Body of pancreas (tissue), 4 donors: ENCODE data around the gene ARVCF. TPM values are rescaled to one million over a fixed set of nuclear protein-coding genes. Genes with fewer than 3 reads are reported as not detected.

Experiments
- ATAC-seq: fragments of 150-250 bp; one replicate; pipeline ENCODE4 v1.9.1; 2016
- DNase-seq, 4 donors: peaks; one replicate each; pipeline ENCODE4 v3.0.0-alpha.2; 2019
- H3K27ac ChIP-seq, 4 donors: fragments of 200-600 bp; sonication (generic); 1 replicate in 3 of 4; 2 replicates in 1 of 4; pipeline versions ENCODE4 v1.5.1 to v1.6.1; 2016 to 2019; ENCODE audit warnings: mild to moderate bottlenecking in 1 of 4, mixed read lengths in 1 of 4, moderate library complexity in 1 of 4
- H3K27me3 ChIP-seq, 2 donors: fragments of 200-600 bp; sonication (generic); one replicate each; pipeline ENCODE4 v1.6.0; 2016; ENCODE audit warnings: mild to moderate bottlenecking in 1 of 2
- H3K36me3 ChIP-seq, 2 donors: fragments of 200-600 bp; sonication (generic); replicated peaks in 1 of 2; 2 replicates each; pipeline ENCODE4 v1.5.1; 2016; ENCODE audit warnings: low read depth in 2 of 2; ENCODE audit not compliant: insufficient read depth in 1 of 2
- H3K4me1 ChIP-seq: fragments of 200-600 bp; sonication (generic); one replicate; pipeline ENCODE4 v1.6.0; 2016
- H3K4me3 ChIP-seq, 2 donors: fragments of 200-600 bp; sonication (generic); 1 replicate in 1 of 2; 2 replicates in 1 of 2; pipeline ENCODE4 v1.5.1; 2016 to 2019
- H3K9me3 ChIP-seq, 3 donors: fragments of 200-600 bp; sonication (generic); 1 replicate in 2 of 3; 2 replicates in 1 of 3; pipeline ENCODE4 v1.5.1; 2016
- CTCF ChIP-seq, 7 experiments: fragments of 450-650 bp in 4 of 7; fragments of 200-600 bp in 3 of 7; sonication (generic) in 3 of 7; IDR thresholded peaks; one replicate each; pipeline ENCODE4 v1.5.1; 2016 to 2019; ENCODE audit warnings: antibody characterized with exemption in 7 of 7
- POLR2A ChIP-seq, 3 donors: fragments of 450-650 bp; IDR thresholded peaks; one replicate each; pipeline ENCODE4 v1.6.1; 2016; ENCODE audit warnings: antibody characterized with exemption in 3 of 3, mild to moderate bottlenecking in 2 of 3
- WGBS, 2 donors: methylation state at CpG; one replicate each; pipeline ENCODE4 v1.1.5; 2017; 5-methylcytosine and 5-hydroxymethylcytosine counted together
- intact Hi-C: fragments of 100-400 bp; cut with DNase I; formaldehyde crosslinking; loops from one replicate; pipeline ENCODE4 v1.15.1; 2023
- total RNA-seq, 2 donors: library from RNA; depleted of rRNA; stranded (reverse); fragments of >200 nt; gene quantifications; one replicate each; pipeline ENCODE4 v1.1.0, GENCODE V29; 2016

ARVCF gene
- total RNA-seq, 2 donors from 2014 or later = 36.6 to 150 TPM

- no peak for DNase-seq
- ATAC-seq = no peak
- intact Hi-C loops = no loop called here
- Histone ChIP-seq H3K9me3 (no peaks in the 10 kb centered on the region), H3K36me3 (no peaks in the 10 kb centered on the region), H3K4me1 (peaks cover 32% of the 10 kb centered on the region), H3K27ac (no peak overlapping the region), H3K27me3 (no peaks in the 10 kb centered on the region), H3K4me3 (no peak overlapping the region)
- 74 to 81% methylated on average over 10 of the region's 10 CpGs for WGBS, 2 donors
- TF ChIP-seq POLR2A (IDR thresholded peaks at IDR 0.05) (no peak), CTCF (IDR thresholded peaks at IDR 0.05) (peak in 1 of 7 experiments; percentile 6)
These were observed 50.6 kb downstream of the ARVCF start for GRCh38 chr22:19965771-19966709.

GRCh38 chr22:19964701-19965386 is 51.8 kb downstream of the ARVCF start:
- Histone ChIP-seq H3K4me1 (peaks cover 44% of the 10 kb centered on the region), H3K36me3 (no peaks in the 10 kb centered on the region), H3K27ac (no peak overlapping the region), H3K4me3 (no peak overlapping the region), H3K27me3 (no peaks in the 10 kb centered on the region), H3K9me3 (no peaks in the 10 kb centered on the region)
- intact Hi-C loops = no loop called here
- DNase-seq = no peak
- ATAC-seq = no peak
- no peak for TF ChIP-seq CTCF (IDR thresholded peaks at IDR 0.05)
- 93% methylated on average over 12 of the region's 15 CpGs; no CpG with 5 or more reads in 1 of the 2 donors for WGBS, 2 donors

- H3K4me1 ChIP-seq = peaks cover 52% of the 10 kb centered on the region
- H3K36me3 ChIP-seq = no peaks in the 10 kb centered on the region
- DNase-seq = no peak
- no peaks in the 10 kb centered on the region for H3K27me3 ChIP-seq
- TF ChIP-seq CTCF (IDR thresholded peaks at IDR 0.05) = no peak
- TF ChIP-seq POLR2A (IDR thresholded peaks at IDR 0.05) = no peak
- WGBS, 2 donors = 75 to 85% methylated on average over 6 to 12 of the region's 12 CpGs
- H3K9me3 ChIP-seq = no peaks in the 10 kb centered on the region
- no peak for ATAC-seq
- intact Hi-C loops = no loop called here
- no peak overlapping the region for H3K4me3 ChIP-seq
- H3K27ac ChIP-seq = peak overlapping the region in 2 of 4 donors; percentile 88 to 92
These were observed 52.6 kb downstream of the ARVCF start for GRCh38 chr22:19963863-19964642.

- Histone ChIP-seq H3K4me1 (peaks cover 58% of the 10 kb centered on the region), H3K27me3 (no peaks in the 10 kb centered on the region), H3K36me3 (no peaks in the 10 kb centered on the region), H3K9me3 (no peaks in the 10 kb centered on the region), H3K27ac (peak overlapping the region; percentile 86 to 92 (median 89)), H3K4me3 (no peak overlapping the region)
- TF ChIP-seq CTCF (IDR thresholded peaks at IDR 0.05) (no peak), POLR2A (IDR thresholded peaks at IDR 0.05) (peak; percentile 32 to 42 (median 37))
- DNase-seq (peak; percentile 93 to 97 (median 95)), ATAC-seq (peak; percentile 92)
- intact Hi-C loops = no loop called here
- 23 to 54% methylated on average over 15 to 27 of the region's 30 CpGs for WGBS, 2 donors
These were observed 53.5 kb downstream of the ARVCF start for GRCh38 chr22:19962909-19963806.
